Activated CD4-positive, alpha-beta T cell treated with anti-CD3 and anti-CD28 coated beads, Interleukin-2, amount 10 ng/mL, durations not matched to agents 24 days and 14 days (primary cell): ENCODE data around the gene BTNL9. TPM values are rescaled to one million over a fixed set of nuclear protein-coding genes. Genes with fewer than 3 reads are reported as not detected.
"Not testable (repeated sequence)": the region's sequence is repeated elsewhere in the genome, so short reads cannot be mapped to it uniquely, and the experiment has no call there.

ENCODE experiments used
- DNase-seq: peaks from one replicate; pipeline ENCODE4 v3.0.0; 2022
- H3K27ac Mint-ChIP-seq: one replicate; pipeline ENCODE4 v1.8.0; 2022; ENCODE audit warnings: mild to moderate bottlenecking, mixed read lengths
- H3K27me3 Mint-ChIP-seq: one replicate; pipeline ENCODE4 v1.8.0; 2022; ENCODE audit warnings: mixed read lengths
- H3K36me3 Mint-ChIP-seq: one replicate; pipeline ENCODE4 v1.8.0; 2022; ENCODE audit warnings: low read depth, mild to moderate bottlenecking, mixed read lengths
- H3K4me1 Mint-ChIP-seq: one replicate; pipeline ENCODE4 v1.8.0; 2021; ENCODE audit warnings: mixed read lengths
- H3K4me3 Mint-ChIP-seq: one replicate; pipeline ENCODE4 v1.8.0; 2022; ENCODE audit warnings: mild to moderate bottlenecking, moderate library complexity, mixed read lengths
- H3K9me3 Mint-ChIP-seq: one replicate; pipeline ENCODE4 v1.8.0; 2021; ENCODE audit warnings: mixed read lengths
- intact Hi-C: fragments of 100-400 bp; cut with micrococcal nuclease; formaldehyde crosslinking; loops from one replicate; pipeline ENCODE4 v1.15.1; 2023
- total RNA-seq: library from RNA; stranded (reverse); gene quantifications from 2 replicates; pipeline ENCODE4 v1.2.3, GENCODE V29; 2022

The BTNL9 gene
- total RNA-seq, 1 donor from 2014 or later: 0.23 TPM

DNA sequence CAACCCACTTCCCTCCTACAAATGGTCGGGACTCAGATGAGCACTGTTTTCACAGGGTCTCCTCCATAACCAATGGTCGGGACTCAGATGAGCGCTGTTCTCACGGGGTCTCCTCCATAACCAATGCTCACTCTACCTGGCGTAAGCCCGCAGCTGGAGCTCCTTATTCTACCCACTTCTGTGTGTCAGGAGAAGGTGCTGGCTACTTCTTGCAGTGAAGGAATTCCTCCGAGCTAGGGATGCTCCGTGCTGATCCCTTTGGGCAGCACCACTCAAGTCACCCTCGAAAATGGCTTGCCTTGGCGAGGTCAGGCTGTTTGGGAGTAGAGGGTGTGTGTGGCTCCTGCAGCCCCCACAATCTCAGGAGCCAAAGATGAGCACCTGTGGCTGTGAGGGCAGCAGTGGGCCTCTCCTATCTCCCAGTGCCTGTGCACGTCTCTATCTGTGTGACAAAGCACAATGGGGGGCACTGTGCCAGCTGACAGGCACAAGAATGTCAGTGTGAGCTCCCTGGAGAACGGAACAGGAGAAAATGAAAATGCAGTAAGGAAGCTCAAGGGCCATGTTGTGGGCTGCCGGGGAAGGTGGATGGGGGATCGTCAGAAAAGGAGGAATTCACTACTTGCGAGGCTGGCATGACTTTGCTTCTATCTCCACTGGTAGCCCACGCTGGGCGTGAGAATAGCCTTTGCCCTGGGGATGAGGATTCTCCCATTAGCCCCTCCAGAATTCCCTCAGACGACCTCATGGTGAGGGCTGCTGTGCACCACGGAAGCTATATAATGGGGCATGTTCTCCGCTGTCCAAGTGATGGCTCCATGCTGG is 3.9 kb upstream of the BTNL9 start:
- no peak overlapping the region for H3K4me3 Mint-ChIP-seq
- H3K27ac Mint-ChIP-seq: no peak overlapping the region
- intact Hi-C loops: no loop called here
- peak; percentile 40 for DNase-seq
- H3K4me1 Mint-ChIP-seq: no peaks in the 10 kb centered on the region
- peaks cover 4% of the 10 kb centered on the region for H3K9me3 Mint-ChIP-seq
- H3K36me3 Mint-ChIP-seq: no peaks in the 10 kb centered on the region
- peaks cover 7% of the 10 kb centered on the region for H3K27me3 Mint-ChIP-seq

DNA sequence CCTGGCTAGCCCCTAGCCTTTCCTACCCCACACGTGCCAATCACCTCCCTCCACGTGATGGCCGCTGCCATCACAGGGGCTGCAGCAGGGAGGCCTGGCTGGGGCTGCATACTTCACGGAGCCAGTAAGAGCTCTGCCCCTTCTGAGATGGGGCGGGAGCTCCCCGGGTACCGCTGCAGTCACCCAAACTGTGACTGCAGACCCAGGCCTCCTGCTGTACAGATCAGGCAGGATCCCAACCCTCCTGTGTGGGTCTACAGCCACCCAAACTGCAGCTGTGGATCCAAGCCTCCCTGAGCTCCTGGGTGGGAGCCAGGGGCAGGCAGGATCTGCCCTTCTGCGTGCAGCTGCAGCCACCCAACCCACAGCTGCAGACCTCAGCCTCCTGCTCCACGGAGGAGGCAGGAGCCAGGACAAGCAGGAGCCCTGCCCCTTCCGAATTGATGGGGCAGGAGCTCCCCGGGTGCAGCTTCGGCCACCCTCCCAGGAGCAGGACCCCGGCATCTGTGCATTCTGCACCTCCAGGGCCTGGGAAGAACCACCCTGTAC is 3.2 kb upstream of the BTNL9 start:
- no peak for DNase-seq
- H3K4me3 Mint-ChIP-seq: no peak overlapping the region
- H3K27me3 Mint-ChIP-seq: peaks cover 9% of the 10 kb centered on the region
- H3K4me1 Mint-ChIP-seq: no peaks in the 10 kb centered on the region
- intact Hi-C loops: no loop called here
- peaks cover 2% of the 10 kb centered on the region for H3K9me3 Mint-ChIP-seq
- H3K36me3 Mint-ChIP-seq: no peaks in the 10 kb centered on the region
- H3K27ac Mint-ChIP-seq: no peak overlapping the region

DNA sequence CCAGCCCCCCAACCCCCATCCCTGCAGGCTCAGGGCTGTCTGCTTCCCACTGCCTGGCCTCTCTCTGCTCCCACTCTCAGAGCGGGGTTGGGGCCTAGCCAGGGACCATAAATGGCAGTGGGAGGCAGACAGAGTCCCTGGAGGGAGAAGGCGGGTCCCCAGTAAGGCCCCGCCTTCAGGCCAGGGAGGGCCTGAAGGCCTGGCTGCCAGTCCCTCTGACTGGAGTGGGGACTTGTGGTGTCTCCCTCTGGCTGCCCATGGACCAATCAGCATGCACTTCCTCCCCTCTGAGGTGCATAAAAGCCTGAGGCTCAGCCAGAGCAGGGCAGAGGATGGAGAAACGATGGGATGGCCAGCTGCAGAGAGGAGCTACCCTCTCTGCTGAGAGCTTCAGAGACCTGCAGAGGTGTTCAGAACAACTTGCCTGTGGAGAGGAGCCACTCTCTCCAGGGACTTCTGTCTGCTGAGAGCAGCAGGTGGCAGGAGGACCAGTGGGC is 2.7 kb upstream of the BTNL9 start:
- Mint-ChIP-seq H3K27me3 (peaks cover 12% of the 10 kb centered on the region), H3K4me1 (no peaks in the 10 kb centered on the region), H3K36me3 (no peaks in the 10 kb centered on the region), H3K27ac (no peak overlapping the region), H3K4me3 (no peak overlapping the region), H3K9me3 (no peaks in the 10 kb centered on the region)
- no peak for DNase-seq
- intact Hi-C loops: no loop called here

DNA sequence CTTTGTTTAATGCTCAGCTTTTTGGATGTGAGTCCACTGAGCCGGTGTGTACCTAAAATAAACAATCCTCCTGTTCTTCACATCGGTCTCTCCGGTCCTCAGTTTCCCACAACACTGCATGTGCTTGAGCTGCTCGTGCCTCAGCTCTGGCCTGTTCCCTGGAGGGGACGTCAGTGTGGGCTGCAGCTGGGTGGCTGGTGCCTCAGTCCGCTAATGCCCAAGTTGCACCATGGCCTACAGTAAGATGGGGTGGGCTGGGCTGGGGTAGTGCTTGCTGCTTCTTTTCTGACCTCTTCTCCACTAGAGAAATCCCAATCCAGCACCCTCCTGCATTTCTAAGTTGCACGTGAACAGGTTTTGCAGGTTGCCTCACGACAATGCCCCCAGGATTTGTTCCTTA is 595 bp upstream of the BTNL9 start:
- DNase-seq: no peak
- H3K27ac Mint-ChIP-seq: no peak overlapping the region
- H3K4me3 Mint-ChIP-seq: no peak overlapping the region
- H3K9me3 Mint-ChIP-seq: no peaks in the 10 kb centered on the region
- intact Hi-C loops: no loop called here
- H3K27me3 Mint-ChIP-seq: peaks cover 17% of the 10 kb centered on the region
- no peaks in the 10 kb centered on the region for H3K36me3 Mint-ChIP-seq
- H3K4me1 Mint-ChIP-seq: no peaks in the 10 kb centered on the region

DNA sequence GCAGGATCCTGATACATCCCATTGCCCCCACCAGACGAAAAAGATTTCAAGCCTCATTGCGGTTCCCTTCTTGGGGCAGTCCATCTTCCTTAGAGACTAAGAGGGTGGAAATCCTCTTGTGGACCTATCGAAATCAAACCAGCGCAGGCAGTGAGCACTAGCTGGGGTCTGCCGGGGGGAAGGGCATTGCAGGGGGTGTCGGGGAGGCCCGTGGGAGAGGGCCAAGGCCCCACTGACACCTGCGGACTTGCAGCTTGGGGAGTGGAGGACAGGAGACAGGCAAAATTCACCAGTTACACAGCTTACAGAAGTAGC is 522 bp downstream of the BTNL9 start:
- Mint-ChIP-seq H3K27ac (no peak overlapping the region), H3K4me1 (no peaks in the 10 kb centered on the region), H3K4me3 (no peak overlapping the region), H3K27me3 (peaks cover 17% of the 10 kb centered on the region), H3K36me3 (no peaks in the 10 kb centered on the region), H3K9me3 (no peaks in the 10 kb centered on the region)
- intact Hi-C loops: no loop called here
- no peak for DNase-seq

DNA sequence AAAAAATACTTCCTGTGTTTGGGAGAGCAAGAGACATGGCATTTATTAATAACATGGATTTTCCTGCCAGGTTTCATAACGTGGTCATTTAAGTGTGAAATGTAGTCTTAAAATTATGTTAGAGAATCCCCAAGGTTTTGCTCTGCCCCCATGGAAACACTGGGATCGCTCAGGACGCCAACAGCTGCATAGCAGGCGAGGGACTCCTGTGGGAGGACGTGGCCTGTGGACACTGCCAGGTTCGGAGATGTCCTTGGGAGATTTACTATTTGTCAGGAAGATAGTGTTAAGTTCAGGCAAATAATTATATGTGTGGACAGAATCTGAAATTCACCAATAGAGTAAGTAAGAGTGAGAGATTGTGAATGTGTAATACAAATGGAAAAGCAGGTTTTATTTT is 977 bp downstream of the BTNL9 start:
- Mint-ChIP-seq H3K36me3 (no peaks in the 10 kb centered on the region), H3K27ac (no peak overlapping the region), H3K4me3 (no peak overlapping the region), H3K4me1 (no peaks in the 10 kb centered on the region), H3K9me3 (no peaks in the 10 kb centered on the region), H3K27me3 (peaks cover 17% of the 10 kb centered on the region)
- no peak for DNase-seq
- intact Hi-C loops: no loop called here

DNA sequence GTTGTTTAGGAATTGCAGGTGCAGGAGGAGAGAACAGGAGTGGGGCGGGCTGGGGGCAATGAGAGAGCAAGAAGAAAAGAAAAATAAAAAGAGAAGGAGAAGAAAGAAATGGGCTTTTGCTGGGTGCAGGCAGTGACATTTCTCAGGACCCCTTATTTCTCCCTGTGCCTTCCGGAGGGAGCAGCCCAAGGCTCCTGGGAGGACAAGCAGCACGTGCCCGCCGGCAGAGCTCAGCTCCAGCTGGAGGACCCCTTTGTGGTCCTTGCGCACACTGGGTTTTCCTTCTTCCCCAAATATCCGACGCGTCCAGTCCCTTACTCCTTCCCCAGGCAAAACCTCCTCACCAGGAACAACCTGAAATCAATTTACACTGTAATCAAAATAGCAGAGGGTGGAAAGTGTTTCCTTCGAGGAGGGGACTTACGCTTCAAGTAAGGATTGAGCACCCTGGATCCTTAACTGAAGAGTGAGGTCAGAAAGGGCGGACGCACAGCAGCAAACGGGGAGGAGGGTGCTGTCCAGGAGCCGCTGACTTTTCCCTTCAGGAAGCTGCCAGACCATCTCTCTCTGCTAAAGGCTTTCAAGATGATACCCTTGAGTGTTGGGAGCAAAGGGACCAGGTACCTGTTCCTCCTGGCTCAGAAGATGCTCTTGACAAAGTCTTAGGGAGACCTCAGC is 2.1 kb downstream of the BTNL9 start:
- Mint-ChIP-seq H3K27me3 (peaks cover 17% of the 10 kb centered on the region), H3K4me3 (no peak overlapping the region), H3K27ac (no peak overlapping the region), H3K4me1 (no peaks in the 10 kb centered on the region), H3K9me3 (no peaks in the 10 kb centered on the region), H3K36me3 (no peaks in the 10 kb centered on the region)
- intact Hi-C loops: no loop called here
- DNase-seq: no peak

DNA sequence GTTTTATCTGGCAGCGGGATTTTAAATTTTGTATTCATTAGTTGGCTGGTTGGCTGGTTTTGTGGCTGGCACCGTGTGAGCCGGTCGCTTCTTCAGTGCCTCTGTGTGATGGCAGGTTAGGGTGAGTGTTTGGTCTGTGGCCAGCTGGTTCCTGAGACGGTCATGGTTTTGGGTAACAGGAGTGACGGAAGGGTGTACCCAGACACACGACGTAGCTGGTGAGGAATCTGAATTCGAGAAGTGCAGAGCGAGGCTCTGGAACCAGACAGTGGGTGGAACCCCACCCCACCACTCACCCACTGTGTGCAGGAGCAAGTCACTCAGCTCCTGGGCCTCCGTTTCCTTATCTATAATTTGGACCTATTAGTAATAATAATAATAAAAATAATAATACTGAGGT is 2.7 kb downstream of the BTNL9 start:
- intact Hi-C loops: no loop called here
- no peak overlapping the region for H3K27ac Mint-ChIP-seq
- H3K4me1 Mint-ChIP-seq: no peaks in the 10 kb centered on the region
- DNase-seq: no peak
- no peaks in the 10 kb centered on the region for H3K36me3 Mint-ChIP-seq
- H3K4me3 Mint-ChIP-seq: no peak overlapping the region
- no peaks in the 10 kb centered on the region for H3K9me3 Mint-ChIP-seq
- H3K27me3 Mint-ChIP-seq: peaks cover 17% of the 10 kb centered on the region

DNA sequence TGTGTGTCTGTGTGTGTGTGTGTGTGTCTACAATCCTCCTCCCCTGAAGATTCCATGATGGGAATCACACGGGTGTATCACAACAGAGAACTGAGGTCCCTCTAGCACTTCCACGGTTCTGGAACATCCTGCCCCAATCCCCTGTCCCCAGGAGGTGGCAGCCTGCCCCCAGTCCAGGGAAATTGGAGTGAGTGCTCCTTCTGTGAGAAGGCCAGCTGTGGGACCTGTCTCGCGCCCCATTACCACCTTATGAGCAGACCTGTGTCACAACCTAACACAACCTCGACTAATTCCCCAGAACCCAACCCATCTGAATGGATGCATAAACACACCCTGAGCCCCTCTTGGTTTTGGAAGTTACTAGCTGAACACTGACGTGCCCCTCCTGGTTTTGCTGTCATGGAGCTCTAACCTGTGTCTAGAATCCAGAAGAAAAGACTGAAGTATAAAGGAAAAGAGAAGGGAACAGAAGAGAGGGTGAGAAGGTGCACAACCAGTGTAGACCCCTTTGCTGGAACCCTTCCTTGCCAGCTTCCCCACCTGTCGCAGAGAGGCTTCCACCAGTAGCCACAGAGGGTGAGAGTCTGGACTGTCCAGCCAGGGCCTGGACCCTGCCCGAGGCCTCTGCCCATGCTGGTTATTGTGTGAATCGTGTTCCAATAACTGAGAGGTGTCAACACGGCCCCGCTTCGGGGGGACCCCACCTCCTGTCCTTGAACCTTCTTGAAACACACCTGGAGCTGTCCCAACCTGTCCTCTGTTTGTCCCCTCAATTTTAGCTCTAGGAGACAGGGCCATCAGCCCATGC is 3.4 kb downstream of the BTNL9 start:
- no peak overlapping the region for H3K4me3 Mint-ChIP-seq
- no peak for DNase-seq
- H3K27me3 Mint-ChIP-seq: peaks cover 17% of the 10 kb centered on the region
- H3K27ac Mint-ChIP-seq: no peak overlapping the region
- H3K4me1 Mint-ChIP-seq: no peaks in the 10 kb centered on the region
- H3K9me3 Mint-ChIP-seq: no peaks in the 10 kb centered on the region
- intact Hi-C loops: no loop called here
- H3K36me3 Mint-ChIP-seq: no peaks in the 10 kb centered on the region

DNA sequence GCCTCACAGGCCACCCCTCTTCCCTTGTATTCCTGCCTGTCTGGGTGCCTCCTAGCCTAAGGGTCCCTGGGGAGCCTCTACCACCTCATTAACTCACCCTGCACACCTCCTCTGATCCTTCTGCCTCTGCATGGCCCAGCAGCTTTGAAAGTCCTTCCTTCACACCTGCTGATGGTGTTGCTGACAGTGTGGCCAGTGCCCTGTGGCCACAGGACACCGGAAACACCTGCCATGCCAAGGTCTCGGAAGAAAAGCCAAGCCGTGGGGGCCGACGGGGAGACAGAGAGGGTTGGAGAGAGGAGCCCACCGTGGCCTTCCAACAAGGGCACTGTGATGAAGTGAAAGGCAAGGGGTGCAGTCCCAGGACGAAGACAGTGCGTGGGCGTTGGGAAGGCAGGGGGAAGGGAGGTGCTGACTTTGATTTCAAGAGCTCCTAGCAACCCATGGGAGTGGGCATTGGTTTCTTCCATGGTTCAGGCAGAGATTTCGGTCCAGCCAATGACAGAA is 4.1 kb downstream of the BTNL9 start:
- Mint-ChIP-seq H3K9me3 (no peaks in the 10 kb centered on the region), H3K4me3 (no peak overlapping the region), H3K27ac (no peak overlapping the region), H3K4me1 (no peaks in the 10 kb centered on the region), H3K36me3 (no peaks in the 10 kb centered on the region), H3K27me3 (peaks cover 18% of the 10 kb centered on the region)
- peak; percentile 49 for DNase-seq
- intact Hi-C loops: no loop called here

DNA sequence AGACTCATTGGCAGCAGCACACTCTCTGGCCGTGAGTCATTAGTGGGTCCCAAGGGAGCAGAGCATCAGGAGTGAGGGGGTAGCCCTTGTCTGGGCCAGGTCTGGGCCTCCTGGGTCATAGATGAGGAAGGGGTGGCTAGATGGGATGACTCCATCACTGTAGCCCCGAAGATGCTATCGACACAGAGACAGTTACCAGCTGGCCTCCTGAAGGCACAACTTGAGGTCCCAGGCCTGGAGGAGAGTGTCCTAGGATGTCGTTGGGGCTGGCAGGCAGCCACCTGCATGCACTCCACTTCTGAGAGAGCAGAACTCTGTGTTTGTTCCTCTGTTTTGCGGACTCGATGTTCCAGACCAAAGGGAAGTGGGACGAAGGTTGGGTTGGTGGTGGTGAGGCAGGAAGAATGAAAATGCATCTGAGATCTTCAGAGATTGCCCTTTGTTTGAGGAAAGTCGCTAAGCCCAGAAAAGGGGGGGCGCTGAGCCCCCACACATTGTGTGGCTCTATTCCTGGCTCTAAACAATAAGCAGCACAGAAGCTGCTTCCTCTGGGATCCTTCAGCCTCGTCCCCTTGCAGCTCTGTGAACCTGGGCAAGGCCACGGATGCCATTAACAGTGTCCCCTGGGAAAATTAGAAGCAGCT is 4.7 kb downstream of the BTNL9 start:
- Mint-ChIP-seq H3K4me3 (no peak overlapping the region), H3K27ac (no peak overlapping the region), H3K4me1 (no peaks in the 10 kb centered on the region), H3K36me3 (no peaks in the 10 kb centered on the region), H3K27me3 (peaks cover 21% of the 10 kb centered on the region), H3K9me3 (no peaks in the 10 kb centered on the region)
- DNase-seq: no peak
- intact Hi-C loops: no loop called here

DNA sequence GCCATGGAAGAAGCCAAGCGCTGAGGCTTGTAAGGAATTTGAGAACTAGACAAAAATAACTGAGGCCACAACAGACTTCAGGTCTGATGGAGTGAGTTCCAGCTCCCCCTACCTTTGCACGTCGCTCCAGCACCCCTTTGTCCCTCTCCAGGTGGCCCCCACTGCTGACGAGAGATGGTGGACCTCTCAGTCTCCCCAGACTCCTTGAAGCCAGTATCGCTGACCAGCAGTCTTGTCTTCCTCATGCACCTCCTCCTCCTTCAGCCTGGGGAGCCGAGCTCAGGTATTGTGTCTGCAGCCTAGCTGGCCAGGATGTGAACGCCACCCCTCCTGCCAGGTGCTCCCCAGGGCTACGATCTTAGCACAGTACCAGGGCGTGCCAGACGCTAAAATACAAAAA is 5.2 kb downstream of the BTNL9 start:
- H3K27ac Mint-ChIP-seq: no peak overlapping the region
- H3K27me3 Mint-ChIP-seq: peaks cover 22% of the 10 kb centered on the region
- DNase-seq: no peak
- H3K4me1 Mint-ChIP-seq: no peaks in the 10 kb centered on the region
- no peaks in the 10 kb centered on the region for H3K9me3 Mint-ChIP-seq
- no peaks in the 10 kb centered on the region for H3K36me3 Mint-ChIP-seq
- H3K4me3 Mint-ChIP-seq: no peak overlapping the region
- intact Hi-C loops: no loop called here

DNA sequence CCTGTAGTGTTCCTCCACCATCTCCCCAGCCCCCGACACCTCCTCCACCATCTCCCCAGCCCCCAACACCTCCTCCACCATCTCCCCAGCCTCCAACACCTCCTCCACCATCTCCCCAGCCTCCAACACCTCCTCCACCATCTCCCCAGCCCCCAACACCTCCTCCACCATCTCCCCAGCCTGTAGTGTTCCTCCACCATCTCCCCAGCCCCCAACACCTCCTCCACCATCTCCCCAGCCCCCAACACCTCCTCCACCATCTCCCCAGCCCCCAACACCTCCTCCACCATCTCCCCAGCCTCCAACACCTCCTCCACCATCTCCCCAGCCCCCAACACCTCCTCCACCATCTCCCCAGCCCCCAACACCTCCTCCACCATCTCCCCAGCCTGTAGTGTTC is 5.8 kb downstream of the BTNL9 start:
- H3K4me1 Mint-ChIP-seq, DNase-seq, H3K9me3 Mint-ChIP-seq, H3K27ac Mint-ChIP-seq, H3K4me3 Mint-ChIP-seq, intact Hi-C loops, H3K36me3 Mint-ChIP-seq: not testable (repeated sequence)
- peaks cover 26% of the 10 kb centered on the region for H3K27me3 Mint-ChIP-seq
